Panc1 (cell line): ENCODE data around the gene BCKDHA. TPM values are rescaled to one million over a fixed set of nuclear protein-coding genes. Genes with fewer than 3 reads are reported as not detected.

Experiments used
- ATAC-seq: fragments of 200-7000 bp; cut with Tn5 transposase; 2 replicates; pipeline ENCODE4 v1.9.1; 2020; ENCODE audit warnings: mild to moderate bottlenecking, moderate library complexity
- BruUV-seq: library from RNA; stranded (reverse); fragments of 400-500 nt; replicated peaks from 2 replicates; lab custom pipeline; 2021; lab: Mats Ljungman, UMichigan
- CTCF ChIA-PET: fragments of 300-600 bp; sonication (Branson Sonifier 250); formaldehyde crosslinking; loops from one replicate; lab custom pipeline; 2022; ENCODE audit warnings: antibody characterized with exemption; lab: Charles Lee
- POLR2A ChIA-PET: fragments of 300-600 bp; sonication (Branson Sonifier 250); formaldehyde crosslinking; loops from one replicate; lab custom pipeline; 2022; ENCODE audit warnings: antibody characterized with exemption; lab: Charles Lee
- DNase-seq: peaks from one replicate; pipeline ENCODE4 v3.0.0-alpha.2; 2010; ENCODE audit warnings: low read depth, low spot score
- H3K27ac ChIP-seq: 2 replicates; pipeline ENCODE4 v1.5.1; 2011; ENCODE audit warnings: mild to moderate bottlenecking, low read length, inconsistent platforms
- H3K27me3 ChIP-seq: fragments of 200-500 bp; sonication (Bioruptor generic); 2 replicates; pipeline ENCODE4 v1.6.0; 2014; ENCODE audit warnings: low read length, inconsistent platforms; ENCODE audit not compliant: control insufficient read depth, insufficient read depth
- H3K36me3 ChIP-seq: fragments of 200-500 bp; sonication (Bioruptor generic); 2 replicates; pipeline ENCODE4 v1.5.1; 2014; ENCODE audit warnings: inconsistent platforms, mild to moderate bottlenecking, low read length, moderate library complexity; ENCODE audit not compliant: control insufficient read depth, insufficient read depth
- H3K4me1 ChIP-seq: 2 replicates; pipeline ENCODE4 v1.5.1; 2011; ENCODE audit warnings: inconsistent platforms, mild to moderate bottlenecking, low read length, moderate library complexity; ENCODE audit not compliant: control insufficient read depth, insufficient read depth
- H3K4me3 ChIP-seq, 2 experiments: 2 replicates each; pipeline ENCODE4 v1.5.1; 2011 to 2012; ENCODE audit warnings: low read depth in 2 of 2, low read length in 2 of 2, mild to moderate bottlenecking in 2 of 2, inconsistent platforms in 1 of 2, moderate library complexity in 1 of 2
- H3K9me3 ChIP-seq: fragments of 200-500 bp; sonication (Bioruptor generic); 2 replicates; pipeline ENCODE4 v1.5.1; 2014; ENCODE audit warnings: low read depth, mild to moderate bottlenecking, inconsistent platforms, low read length, moderate library complexity; ENCODE audit not compliant: control insufficient read depth, insufficient read depth
- POLR2AphosphoS5 ChIP-seq: IDR thresholded peaks from 2 replicates; pipeline ENCODE4 v1.6.1; 2012; ENCODE audit warnings: mild to moderate bottlenecking, low read depth, low read length, moderate library complexity
- SIN3A ChIP-seq: IDR thresholded peaks from 2 replicates; pipeline ENCODE4 v1.6.1; 2012; ENCODE audit warnings: low read depth, mild to moderate bottlenecking, low read length, moderate library complexity, borderline replicate concordance; ENCODE audit not compliant: insufficient read depth
- TCF7L2 ChIP-seq: IDR thresholded peaks from 2 replicates; pipeline ENCODE4 v1.6.1; 2011; ENCODE audit warnings: mild to moderate bottlenecking, low read depth, low read length, inconsistent platforms
- in situ Hi-C: cut with HindIII; loops from 2 replicates; pipeline ENCODE4 v1.10.0; 2016; ENCODE audit warnings: low sequenced_read_pairs, low pct_unique_long_range_greater_than_20kb
- intact Hi-C: fragments of 100-400 bp; cut with micrococcal nuclease; formaldehyde crosslinking; loops from one replicate; pipeline ENCODE4 v1.10.0; 2022; ENCODE audit not compliant: unreplicated experiment
- total RNA-seq: library from RNA; stranded (reverse); gene quantifications from one replicate; pipeline ENCODE4 v1.2.1, GENCODE V29; 2021; ENCODE audit not compliant: unreplicated experiment
- TF ChIP-seq, protein P1 (sequence below): fragments of 450-650 bp; IDR thresholded peaks from 2 replicates; pipeline ENCODE4 v1.5.1; 2017; ENCODE audit warnings: mild to moderate bottlenecking
- TF ChIP-seq, protein P2 (sequence below), 2 experiments: IDR thresholded peaks; 2 replicates each; pipeline ENCODE4 v1.6.1; 2011 to 2012; ENCODE audit warnings: low read depth in 2 of 2, control low read depth in 1 of 2, low read length in 1 of 2, mild to moderate bottlenecking in 1 of 2, moderate library complexity in 1 of 2; ENCODE audit not compliant: insufficient read depth in 1 of 2

Gene BCKDHA
- total RNA-seq, 1 experiment from 2014 or later = 11.2 TPM

DNA sequence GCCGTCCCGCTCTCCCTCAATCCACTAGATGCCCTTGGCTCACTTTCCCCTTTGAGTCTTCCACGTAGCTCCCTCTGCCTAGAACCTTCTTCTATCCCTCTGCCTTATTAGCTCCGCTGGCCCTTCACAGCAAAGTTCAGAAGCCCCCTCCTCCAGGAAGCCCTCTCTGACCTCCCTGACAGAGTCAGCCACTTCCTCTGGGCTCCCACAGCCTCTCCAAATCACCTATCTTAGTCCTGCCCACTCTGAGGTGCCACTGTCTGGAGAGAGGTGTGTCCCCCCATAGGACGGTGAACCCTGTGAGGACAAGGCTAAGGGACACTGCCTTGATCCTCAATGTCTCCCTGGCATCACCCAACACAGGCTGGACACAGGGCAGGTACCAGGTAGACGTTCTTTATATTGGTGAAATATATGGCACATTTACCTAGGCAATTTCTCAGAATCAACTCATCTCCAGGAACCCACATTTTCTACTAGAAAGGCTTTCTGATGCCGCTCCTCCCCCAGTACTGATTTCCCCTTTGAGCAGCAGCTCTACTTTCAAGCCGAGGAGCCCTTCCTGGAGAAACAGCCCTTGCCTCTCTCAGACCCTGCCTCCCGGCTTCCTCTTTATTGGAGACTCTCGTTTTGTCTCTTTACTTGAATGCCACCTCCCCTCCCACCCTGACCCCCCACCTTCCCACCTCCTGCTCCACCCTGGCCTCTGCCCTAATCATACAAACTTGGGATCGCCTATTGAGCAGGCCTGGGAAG is 40.5 kb upstream of the BCKDHA start:
- in situ Hi-C loops = no loop called here
- H3K4me3 ChIP-seq = no peak overlapping the region
- intact Hi-C loops = no loop called here
- H3K36me3 ChIP-seq = peaks cover 2% of the 10 kb centered on the region; the same call in 1 of the 2 replicates
- TF ChIP-seq TCF7L2 = no peak
- TF ChIP-seq POLR2AphosphoS5 = no peak
- TF ChIP-seq, protein P1, sequence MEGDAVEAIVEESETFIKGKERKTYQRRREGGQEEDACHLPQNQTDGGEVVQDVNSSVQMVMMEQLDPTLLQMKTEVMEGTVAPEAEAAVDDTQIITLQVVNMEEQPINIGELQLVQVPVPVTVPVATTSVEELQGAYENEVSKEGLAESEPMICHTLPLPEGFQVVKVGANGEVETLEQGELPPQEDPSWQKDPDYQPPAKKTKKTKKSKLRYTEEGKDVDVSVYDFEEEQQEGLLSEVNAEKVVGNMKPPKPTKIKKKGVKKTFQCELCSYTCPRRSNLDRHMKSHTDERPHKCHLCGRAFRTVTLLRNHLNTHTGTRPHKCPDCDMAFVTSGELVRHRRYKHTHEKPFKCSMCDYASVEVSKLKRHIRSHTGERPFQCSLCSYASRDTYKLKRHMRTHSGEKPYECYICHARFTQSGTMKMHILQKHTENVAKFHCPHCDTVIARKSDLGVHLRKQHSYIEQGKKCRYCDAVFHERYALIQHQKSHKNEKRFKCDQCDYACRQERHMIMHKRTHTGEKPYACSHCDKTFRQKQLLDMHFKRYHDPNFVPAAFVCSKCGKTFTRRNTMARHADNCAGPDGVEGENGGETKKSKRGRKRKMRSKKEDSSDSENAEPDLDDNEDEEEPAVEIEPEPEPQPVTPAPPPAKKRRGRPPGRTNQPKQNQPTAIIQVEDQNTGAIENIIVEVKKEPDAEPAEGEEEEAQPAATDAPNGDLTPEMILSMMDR = no peak
- TF ChIP-seq SIN3A = no peak
- TF ChIP-seq, protein P2, sequence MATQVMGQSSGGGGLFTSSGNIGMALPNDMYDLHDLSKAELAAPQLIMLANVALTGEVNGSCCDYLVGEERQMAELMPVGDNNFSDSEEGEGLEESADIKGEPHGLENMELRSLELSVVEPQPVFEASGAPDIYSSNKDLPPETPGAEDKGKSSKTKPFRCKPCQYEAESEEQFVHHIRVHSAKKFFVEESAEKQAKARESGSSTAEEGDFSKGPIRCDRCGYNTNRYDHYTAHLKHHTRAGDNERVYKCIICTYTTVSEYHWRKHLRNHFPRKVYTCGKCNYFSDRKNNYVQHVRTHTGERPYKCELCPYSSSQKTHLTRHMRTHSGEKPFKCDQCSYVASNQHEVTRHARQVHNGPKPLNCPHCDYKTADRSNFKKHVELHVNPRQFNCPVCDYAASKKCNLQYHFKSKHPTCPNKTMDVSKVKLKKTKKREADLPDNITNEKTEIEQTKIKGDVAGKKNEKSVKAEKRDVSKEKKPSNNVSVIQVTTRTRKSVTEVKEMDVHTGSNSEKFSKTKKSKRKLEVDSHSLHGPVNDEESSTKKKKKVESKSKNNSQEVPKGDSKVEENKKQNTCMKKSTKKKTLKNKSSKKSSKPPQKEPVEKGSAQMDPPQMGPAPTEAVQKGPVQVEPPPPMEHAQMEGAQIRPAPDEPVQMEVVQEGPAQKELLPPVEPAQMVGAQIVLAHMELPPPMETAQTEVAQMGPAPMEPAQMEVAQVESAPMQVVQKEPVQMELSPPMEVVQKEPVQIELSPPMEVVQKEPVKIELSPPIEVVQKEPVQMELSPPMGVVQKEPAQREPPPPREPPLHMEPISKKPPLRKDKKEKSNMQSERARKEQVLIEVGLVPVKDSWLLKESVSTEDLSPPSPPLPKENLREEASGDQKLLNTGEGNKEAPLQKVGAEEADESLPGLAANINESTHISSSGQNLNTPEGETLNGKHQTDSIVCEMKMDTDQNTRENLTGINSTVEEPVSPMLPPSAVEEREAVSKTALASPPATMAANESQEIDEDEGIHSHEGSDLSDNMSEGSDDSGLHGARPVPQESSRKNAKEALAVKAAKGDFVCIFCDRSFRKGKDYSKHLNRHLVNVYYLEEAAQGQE (IDR thresholded peaks at IDR 0.05; ENCODE audit: insufficient read depth in 1 of 2, low read depth in 2 of 2, low read length in 1 of 2) = no peak
- ATAC-seq (no peak), DNase-seq (no peak)
- no peaks in the 10 kb centered on the region for H3K9me3 ChIP-seq
- BruUV-seq = no TSS peak
- H3K4me1 ChIP-seq = no peaks in the 10 kb centered on the region
- POLR2A ChIA-PET = no interaction called here
- no peak overlapping the region for H3K27ac ChIP-seq
- CTCF ChIA-PET = interaction anchor here (0.6 kb wide), 1 partner anchor 79 kb away, joined by 5 read pairs; no protein-coding TSS in a partner anchor
- H3K27me3 ChIP-seq = no peaks in the 10 kb centered on the region

DNA sequence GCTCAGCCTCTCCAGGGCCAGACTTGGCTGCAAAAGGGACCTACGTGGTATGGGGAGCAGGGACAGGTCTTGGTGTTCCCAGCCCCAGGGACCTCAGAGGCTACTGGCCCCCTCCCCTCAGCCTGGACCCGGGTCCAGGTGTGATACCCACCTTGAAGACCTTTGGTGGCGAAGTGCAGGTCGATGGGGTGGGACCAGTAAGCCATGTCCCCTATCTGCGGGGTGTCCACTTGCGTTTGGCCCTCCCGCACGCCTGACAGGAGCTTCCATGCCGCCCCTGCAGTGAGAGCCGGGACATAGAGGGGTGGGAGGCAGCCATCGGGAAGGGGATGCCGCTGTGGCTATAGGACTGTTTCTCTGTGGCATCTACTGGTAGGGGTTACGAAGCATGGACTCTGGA is 39.9 kb upstream of the BCKDHA start:
- in situ Hi-C loops (no loop called here), intact Hi-C loops (no loop called here)
- H3K27me3 ChIP-seq = no peaks in the 10 kb centered on the region
- no peaks in the 10 kb centered on the region for H3K9me3 ChIP-seq
- BruUV-seq = no TSS peak
- no peak overlapping the region for H3K27ac ChIP-seq
- H3K4me1 ChIP-seq = no peaks in the 10 kb centered on the region
- DNase-seq (no peak), ATAC-seq (no peak)
- ChIA-PET POLR2A (no interaction called here), CTCF (no interaction called here)
- H3K36me3 ChIP-seq = no peaks in the 10 kb centered on the region
- no peak overlapping the region for H3K4me3 ChIP-seq
- TF ChIP-seq, protein P2 (IDR thresholded peaks at IDR 0.05; ENCODE audit: insufficient read depth in 1 of 2, low read depth in 2 of 2, low read length in 1 of 2) = no peak
- TF ChIP-seq, protein P1 = no peak
- no peak for TF ChIP-seq TCF7L2
- TF ChIP-seq POLR2AphosphoS5 = no peak
- TF ChIP-seq SIN3A = no peak
